ENCODE data around the gene RBSN. TPM values are rescaled to one million over a fixed set of nuclear protein-coding genes. Genes with fewer than 3 reads are reported as not detected.

Gene RBSN
- total RNA-seq, 4 donors from 2014 or later, result 16.0 to 25.0 (median 18.2) TPM

- 67 to 82% methylated on average over 9 to 10 of the region's 13 CpGs for WGBS, 2 donors
- Histone ChIP-seq H3K4me1 (peaks cover 7 to 23% (median 14%) of the 10 kb centered on the region in 3 donors), H3K4me3 (peak overlapping the region; percentile 77 to 94 (median 84)), H3K27me3 (no peaks in the 10 kb centered on the region), H3K27ac (peak overlapping the region in 3 of 4 donors; percentile 88 to 91 (median 89)), H3K36me3 (peaks cover 0 to 17% (median 1%) of the 10 kb centered on the region in 3 donors), H3K9me3 (no peaks in the 10 kb centered on the region)
- DNase-seq, result no peak
- intact Hi-C loops (cut with DNase I), result no loop called here
- no peak for TF ChIP-seq POLR2A (IDR thresholded peaks at IDR 0.05)
- TF ChIP-seq CTCF (IDR thresholded peaks at IDR 0.05), result no peak
Measured at GRCh38 chr3:15063656-15064286, 35.2 kb downstream of the RBSN start.

- DNase-seq, result no peak
- Histone ChIP-seq H3K36me3 (peaks cover 0 to 22% (median 5%) of the 10 kb centered on the region in 3 donors), H3K27ac (no peak overlapping the region), H3K9me3 (no peaks in the 10 kb centered on the region), H3K4me1 (peaks cover 7 to 23% (median 14%) of the 10 kb centered on the region in 3 donors), H3K4me3 (peak overlapping the region in 3 of 4 donors; percentile 77 to 85 (median 83)), H3K27me3 (no peaks in the 10 kb centered on the region)
- TF ChIP-seq CTCF (IDR thresholded peaks at IDR 0.05), result no peak
- no peak for TF ChIP-seq POLR2A (IDR thresholded peaks at IDR 0.05)
- 72 to 79% methylated on average over 4 of the region's 4 CpGs for WGBS, 2 donors
- intact Hi-C loops (cut with DNase I), result no loop called here
Measured at GRCh38 chr3:15063238-15063637, 35.7 kb downstream of the RBSN start.

GRCh38 chr3:15060029-15060428, 38.9 kb downstream of the RBSN start:
- H3K4me3 ChIP-seq, result no peak overlapping the region
- no peaks in the 10 kb centered on the region for H3K9me3 ChIP-seq
- H3K27me3 ChIP-seq, result no peaks in the 10 kb centered on the region
- H3K4me1 ChIP-seq, result peaks cover 7 to 19% (median 14%) of the 10 kb centered on the region in 3 donors
- TF ChIP-seq POLR2A (IDR thresholded peaks at IDR 0.05) (no peak), CTCF (IDR thresholded peaks at IDR 0.05) (no peak)
- DNase-seq, result no peak
- H3K36me3 ChIP-seq, result peaks cover 0 to 54% (median 10%) of the 10 kb centered on the region in 3 donors
- WGBS, 2 donors, result 86 to 97% methylated on average over 3 of the region's 3 CpGs
- no peak overlapping the region for H3K27ac ChIP-seq
- intact Hi-C loops (cut with DNase I), result no loop called here

- Histone ChIP-seq H3K4me3 (no peak overlapping the region), H3K27ac (no peak overlapping the region), H3K36me3 (peaks cover under 1 to 86% (median 18%) of the 10 kb centered on the region in 3 donors), H3K9me3 (no peaks in the 10 kb centered on the region), H3K4me1 (no peaks in the 10 kb centered on the region), H3K27me3 (no peaks in the 10 kb centered on the region)
- DNase-seq, result no peak
- TF ChIP-seq CTCF (IDR thresholded peaks at IDR 0.05) (no peak), POLR2A (IDR thresholded peaks at IDR 0.05) (no peak)
- intact Hi-C loops (cut with DNase I), result no loop called here
- WGBS, 2 donors, result 95 to 100% methylated on average over 11 to 14 of the region's 19 CpGs
Measured at GRCh38 chr3:15056676-15057404, 42.1 kb downstream of the RBSN start.

- H3K36me3 ChIP-seq, result peaks cover 3 to 100% (median 21%) of the 10 kb centered on the region in 3 donors
- no peak for DNase-seq
- TF ChIP-seq POLR2A (IDR thresholded peaks at IDR 0.05), result no peak
- no peak for TF ChIP-seq CTCF (IDR thresholded peaks at IDR 0.05)
- 76 to 77% methylated on average over 8 of the region's 8 CpGs for whole genome bisulfite sequencing, 2 donors
- intact Hi-C loops (cut with DNase I), result no loop called here
- no peaks in the 10 kb centered on the region for H3K27me3 ChIP-seq
- no peak overlapping the region for H3K27ac ChIP-seq
- no peaks in the 10 kb centered on the region for H3K9me3 ChIP-seq
- H3K4me3 ChIP-seq, result no peak overlapping the region
- H3K4me1 ChIP-seq, result no peaks in the 10 kb centered on the region
Measured at GRCh38 chr3:15055019-15055557, 43.9 kb downstream of the RBSN start.
